ENCODE data around the gene PARPBP.
"Not testable (repeated sequence)": the region's sequence is repeated elsewhere in the genome, so short reads cannot be mapped to it uniquely, and the experiment has no call there.

The PARPBP gene, protein sequence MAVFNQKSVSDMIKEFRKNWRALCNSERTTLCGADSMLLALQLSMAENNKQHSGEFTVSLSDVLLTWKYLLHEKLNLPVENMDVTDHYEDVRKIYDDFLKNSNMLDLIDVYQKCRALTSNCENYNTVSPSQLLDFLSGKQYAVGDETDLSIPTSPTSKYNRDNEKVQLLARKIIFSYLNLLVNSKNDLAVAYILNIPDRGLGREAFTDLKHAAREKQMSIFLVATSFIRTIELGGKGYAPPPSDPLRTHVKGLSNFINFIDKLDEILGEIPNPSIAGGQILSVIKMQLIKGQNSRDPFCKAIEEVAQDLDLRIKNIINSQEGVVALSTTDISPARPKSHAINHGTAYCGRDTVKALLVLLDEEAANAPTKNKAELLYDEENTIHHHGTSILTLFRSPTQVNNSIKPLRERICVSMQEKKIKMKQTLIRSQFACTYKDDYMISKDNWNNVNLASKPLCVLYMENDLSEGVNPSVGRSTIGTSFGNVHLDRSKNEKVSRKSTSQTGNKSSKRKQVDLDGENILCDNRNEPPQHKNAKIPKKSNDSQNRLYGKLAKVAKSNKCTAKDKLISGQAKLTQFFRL

DNA sequence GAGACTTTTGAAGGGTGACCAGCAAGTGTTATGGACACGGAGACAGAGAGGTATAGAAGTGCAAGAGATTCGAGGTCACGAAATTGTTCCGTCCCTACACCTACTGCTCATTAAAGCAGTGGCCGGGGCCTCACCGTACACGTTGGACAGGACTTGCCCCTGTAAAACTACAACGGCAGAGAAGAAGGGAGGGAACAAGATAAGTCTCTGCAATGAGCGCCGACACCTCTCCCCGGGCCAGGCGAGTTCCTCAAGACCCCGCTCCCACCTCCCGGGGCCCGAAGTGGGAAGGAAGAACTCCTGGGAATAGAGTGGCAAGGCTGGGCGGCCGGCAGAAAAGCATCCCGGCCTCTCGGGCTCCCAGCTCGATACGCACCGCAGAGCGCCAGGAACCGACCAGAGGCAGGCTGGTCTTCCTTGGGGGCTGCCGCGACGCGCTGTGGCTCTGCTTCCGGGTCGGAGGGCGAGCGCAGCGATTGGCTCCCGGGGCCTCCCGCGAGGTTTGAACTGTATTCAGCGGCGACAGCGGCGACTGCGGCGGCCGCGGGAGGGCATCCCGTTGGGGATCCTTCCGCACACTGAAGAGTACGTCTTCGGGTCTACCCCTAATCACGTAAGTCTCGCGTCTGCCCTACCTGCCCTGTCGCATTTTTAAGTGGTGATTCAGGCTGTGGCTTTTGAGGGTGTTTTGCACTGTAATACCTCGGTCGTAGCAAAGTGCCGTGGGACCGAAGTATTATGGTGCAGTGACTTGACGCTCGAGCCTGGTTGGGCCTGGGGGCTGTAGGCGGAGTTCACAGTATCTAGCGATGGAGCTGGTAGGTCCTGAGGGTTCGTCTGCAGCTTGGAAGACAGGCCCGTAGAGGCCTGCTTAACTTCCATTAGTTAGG lies at the start of gene PARPBP, which contains the start of gene NUP37:
TSS of gene PARPBP (plus strand) at position 510 of the 890 bp plus-strand sequence. CDS start 3,706 bp downstream, outside the sequence.
TSS of gene NUP37 (minus strand) at position 441 of the 890 bp plus-strand sequence. CDS start 1,596 bp downstream, outside the sequence.
- DNase-seq, result peak; percentile 23 to 92 (median 82)

DNA sequence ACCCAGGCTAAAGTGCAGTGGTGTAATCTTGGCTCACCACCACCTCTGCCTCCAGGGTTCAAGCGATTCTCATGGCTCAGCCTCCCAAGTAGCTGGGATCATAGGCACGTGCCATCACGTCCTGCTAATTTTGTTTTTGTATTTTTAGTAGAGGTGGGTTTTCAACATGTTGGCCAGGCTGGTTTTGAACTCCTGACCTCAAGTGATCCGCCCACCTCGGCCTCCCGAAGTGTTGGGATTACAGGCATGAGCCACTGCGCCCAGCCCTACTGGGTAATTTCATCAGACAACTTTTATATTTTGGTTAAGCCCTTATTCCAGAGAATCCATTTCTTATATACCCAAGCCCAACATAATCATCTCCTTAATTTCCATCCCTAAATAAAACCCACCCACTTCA lies 47.9 kb upstream of the PARPBP start:
- not testable (repeated sequence) for DNase-seq

DNA sequence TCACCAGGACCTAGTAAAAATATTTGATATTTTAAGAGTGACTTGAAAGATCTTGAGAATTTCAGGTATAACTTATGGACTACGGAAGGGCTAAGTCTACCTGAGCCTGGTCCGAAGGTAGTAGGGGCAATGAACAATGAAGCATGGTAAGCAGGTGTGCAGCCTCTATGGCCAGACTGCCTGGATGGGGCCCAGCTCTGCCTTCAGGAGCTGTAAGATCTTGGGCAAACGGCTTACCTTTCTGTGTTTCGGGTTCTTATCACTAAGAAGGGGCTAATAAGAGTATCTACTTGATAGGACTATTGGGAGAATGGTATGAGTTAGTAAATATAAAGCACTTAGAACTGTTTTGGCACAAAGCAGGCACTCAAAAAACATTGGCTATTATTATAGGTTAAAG lies 39.1 kb upstream of the PARPBP start:
- DNase-seq, result no peak

DNA sequence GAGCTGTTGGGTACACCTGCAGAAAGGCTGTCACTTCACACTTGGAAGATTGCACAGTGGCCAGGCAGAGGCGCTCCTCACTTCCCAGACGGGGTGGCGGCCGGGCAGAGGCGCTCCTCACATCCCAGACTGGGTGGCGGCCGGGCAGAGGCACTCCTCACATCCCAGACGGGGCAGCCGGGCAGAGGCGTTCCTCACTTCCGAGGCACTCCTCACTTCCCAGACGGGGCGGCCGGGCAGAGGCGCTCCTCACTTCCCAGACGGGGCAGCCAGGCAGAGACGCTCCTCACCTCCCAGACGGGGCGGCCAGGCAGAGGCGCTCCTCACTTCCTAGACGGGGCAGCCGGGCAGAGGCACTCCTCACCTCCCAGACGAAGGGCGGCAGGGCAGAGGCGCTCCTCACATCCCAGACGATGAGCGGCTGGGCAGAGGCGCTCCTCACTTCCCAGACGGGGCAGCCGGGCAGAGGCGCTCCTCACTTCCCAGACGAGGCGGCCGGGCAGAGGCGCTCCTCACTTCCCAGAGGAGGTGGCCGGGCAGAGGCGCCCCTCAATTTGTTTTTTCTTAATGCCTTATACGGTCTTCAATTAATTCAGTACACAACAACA lies 30.7 kb upstream of the PARPBP start:
- not testable (repeated sequence) for DNase-seq

DNA sequence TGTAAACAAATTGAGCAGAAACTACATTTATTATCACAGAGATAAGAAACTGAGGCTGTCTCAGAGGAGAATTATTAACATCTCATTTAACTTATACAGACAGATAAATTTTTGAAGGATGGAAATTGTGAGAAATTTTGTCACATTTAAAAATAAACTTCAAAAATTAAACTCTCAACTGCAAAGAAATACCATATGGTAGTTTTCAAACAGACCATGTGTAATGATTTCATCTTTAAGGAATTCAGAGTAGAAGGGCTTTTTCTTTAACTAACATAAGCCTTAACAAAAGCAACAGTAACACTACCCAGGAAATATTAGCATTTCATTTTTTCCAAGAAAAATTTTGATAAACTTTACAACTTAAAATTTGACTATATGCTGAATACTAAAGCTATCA lies 26.7 kb upstream of the PARPBP start:
- no peak for DNase-seq

DNA sequence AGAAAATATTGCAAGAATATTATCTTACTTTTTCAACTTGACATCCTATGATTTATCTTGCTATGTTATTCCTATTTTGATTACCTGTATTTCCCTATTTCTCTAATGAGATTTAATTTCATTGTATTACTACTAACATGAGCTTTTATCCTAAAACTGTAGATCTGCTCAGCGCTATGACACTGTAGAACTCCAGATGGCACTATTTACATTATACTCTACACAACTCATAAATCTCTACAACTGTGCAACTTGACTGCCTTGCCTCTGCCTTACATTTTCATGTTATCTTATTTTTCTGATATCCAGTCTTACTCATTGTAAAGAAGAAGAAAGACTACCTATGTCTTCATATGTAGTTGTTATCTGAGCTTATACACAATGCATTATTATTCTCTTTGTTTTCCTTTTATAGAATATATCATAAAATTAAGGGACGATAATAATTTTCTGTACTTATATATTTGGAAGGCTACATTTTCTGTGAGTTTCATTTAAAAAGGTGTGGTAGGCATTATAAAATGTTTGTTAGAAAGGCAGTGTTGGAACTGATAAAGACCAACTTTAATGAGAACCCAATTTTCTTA lies 24.2 kb upstream of the PARPBP start:
- DNase-seq, result no peak

DNA sequence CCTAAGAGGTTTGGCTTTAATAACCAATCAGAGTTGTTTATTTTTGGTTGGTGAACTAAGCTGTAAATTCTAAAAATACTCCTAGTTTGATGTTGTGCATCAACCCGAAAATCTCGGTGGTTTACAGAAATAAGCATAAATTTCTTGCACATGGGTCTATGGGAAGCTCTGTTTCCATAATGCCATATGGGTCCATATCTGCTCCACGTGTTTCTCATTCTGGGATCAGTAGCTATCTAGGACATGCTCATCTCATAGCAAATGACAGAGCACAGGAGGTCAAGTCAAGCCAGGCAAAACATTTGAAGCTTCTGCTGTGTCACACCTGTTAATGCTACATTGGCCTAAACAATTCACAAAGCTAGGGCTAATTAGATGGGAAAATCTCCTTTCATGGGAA lies 23.1 kb upstream of the PARPBP start:
- DNase-seq, result no peak

DNA sequence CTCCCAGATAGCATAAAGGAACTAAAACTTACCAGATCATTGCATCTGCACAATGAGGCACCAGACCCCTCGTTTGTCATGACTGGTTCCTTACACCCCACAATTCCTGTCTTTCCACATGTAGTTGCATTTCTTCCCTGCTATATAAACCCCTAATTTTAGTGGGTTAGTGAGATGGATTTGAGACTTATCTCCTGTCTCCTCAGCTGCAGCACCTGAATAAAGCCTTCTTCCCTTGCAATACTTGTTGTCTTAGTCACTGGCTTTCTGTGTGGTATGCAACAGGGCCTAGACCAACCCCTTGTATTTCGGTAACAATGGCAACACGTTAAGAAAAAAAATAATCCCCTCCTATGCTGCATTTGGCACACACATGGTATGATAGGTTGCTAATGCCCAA lies 13.1 kb upstream of the PARPBP start:
- DNase-seq, result no peak

DNA sequence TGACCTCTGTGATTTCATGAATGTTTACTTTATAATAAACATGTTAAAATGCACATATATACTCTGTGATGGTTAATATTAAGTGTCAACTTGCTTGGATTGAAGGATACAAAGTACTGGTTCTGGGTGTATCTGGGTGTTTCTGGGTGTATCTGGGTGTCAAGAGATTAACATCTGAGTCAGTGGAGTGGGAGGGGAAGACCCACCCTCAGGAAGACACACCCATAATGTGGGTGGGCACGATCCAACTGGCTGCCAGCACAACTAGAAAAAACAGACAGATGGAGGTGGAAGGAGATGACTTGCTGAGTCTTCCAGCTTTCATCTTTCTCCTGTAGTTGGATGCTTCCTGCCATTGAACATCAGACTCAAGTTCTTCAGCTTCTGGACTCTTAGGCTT lies 12.0 kb upstream of the PARPBP start:
- no peak for DNase-seq

DNA sequence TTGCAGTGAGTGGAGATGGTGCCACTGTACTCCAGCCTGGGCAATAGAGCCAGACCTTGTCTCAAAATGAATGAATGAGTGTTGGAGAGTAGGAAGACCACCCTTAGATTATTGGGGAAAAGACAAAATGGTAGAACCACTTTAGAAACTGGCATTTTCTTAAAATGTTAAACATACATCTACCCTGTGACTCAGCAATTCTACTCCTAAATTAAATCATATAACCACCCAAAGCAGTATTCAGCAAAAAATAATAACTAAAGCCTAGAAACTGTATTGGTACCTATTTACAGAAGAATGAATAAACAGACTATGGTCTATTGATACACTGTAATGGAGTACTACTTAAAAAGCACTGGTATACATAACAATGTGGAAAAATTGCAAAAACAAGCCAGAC lies 9.2 kb upstream of the PARPBP start:
- DNase-seq, result no peak

DNA sequence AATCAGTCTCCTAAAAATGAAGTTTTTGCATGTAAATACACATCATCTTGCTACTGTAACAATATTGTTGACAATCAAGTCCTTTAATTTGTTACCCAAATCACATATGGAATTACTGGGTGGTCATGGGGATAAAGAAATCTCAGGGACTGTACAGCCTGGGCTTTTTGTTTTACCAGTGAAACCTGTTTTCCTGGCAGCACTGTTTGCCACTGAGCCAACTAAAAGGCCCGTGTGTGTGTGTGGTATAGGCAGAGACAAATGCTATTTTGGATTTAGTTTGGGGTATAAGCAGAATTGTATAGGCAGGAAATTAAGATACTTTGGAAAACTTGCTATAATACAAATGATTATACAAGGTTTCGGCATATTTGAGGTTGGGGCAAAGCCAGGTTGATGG lies 5.8 kb upstream of the PARPBP start:
- DNase-seq, result no peak

DNA sequence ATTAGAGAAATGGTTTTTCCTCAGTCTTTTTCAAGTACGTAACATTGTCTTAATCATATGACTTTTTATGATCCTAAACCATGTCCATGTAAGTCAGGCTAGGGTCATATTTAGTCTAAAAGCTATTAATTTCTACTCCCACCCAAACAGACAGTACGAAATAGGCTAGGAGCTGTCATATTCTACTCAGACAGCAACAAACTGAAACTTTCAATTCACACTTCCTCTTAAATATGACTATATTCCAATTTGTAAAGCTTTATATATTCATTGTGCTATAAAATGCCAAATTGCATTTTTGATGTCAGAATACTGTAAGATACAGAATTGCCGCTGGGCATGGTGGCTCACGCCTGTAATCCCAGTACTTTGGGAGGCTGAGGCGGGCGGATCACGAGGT lies 3.6 kb upstream of the PARPBP start:
- no peak for DNase-seq

DNA sequence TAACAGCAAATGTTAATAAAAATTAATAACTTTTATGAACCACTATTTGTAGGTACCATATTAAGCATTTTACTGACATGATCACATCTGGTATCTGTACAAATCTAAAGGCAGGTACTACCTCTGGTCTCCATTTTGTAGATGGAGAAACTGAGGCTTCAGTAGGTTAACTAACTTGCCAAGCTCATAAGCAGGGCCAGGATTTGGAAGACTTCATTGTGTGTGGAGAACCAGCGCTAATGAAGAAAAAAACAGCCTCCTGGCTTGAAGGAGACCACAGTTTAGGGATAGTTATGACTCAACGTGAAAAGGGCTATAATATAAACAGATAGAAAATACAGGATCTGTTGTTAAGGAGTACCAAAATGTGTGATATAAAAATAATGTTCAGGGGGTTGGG lies 1.1 kb upstream of the PARPBP start:
- no peak for DNase-seq

DNA sequence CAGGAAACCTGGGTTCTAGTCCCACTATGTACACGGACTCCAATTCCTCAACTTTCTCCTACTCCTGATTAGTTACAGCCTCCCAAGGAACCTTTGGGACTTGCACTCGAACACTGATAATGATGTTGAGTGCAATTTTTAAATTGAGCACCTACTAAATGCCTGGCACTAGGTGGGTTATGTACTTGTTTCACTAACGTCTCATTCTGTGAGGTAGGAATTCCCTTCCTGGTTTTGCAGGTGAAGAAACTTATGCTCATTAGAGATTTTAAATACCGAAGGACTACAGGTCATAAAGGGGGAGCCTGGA lies 536 bp downstream of the PARPBP start:
- no peak for DNase-seq

DNA sequence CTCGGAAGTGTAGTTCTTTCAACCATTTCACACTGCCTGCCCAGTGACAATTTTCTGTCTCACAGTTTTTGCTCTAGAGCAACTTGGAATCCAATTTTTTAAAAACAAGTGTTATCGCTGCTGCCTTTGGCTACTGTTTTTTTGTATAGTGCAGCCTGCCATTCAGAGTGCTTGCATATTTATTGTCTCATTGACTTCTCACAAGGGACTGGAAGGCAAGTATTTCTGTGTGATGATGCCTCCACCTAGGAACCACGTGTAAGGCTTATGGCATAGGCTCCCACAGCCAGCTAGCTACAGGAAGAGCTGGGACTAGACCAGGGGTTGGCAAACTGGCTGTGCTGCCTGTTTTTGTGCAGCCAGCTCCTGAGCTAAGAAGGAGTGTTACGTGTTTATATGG lies 903 bp downstream of the PARPBP start:
- no peak for DNase-seq

DNA sequence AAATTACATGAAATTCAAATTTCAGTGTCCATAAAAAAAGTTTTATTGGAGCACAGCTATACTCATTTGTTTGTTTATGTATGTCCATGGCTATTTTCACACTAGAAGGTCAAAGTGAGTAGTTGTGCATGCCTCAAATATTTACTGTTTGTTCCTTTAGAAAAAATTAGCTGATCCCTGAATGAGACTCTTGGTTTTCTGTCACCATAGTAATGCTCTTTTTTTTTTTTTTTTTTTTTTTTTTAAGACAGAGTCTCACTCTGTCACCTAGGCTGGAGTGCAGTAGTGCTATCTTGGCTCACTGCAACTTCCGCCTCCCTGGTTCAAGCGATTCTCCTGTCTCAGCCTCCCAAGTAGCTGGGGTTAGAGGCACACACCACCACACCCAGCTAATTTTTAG lies 1.3 kb downstream of the PARPBP start:
- DNase-seq, result not testable (repeated sequence)

DNA sequence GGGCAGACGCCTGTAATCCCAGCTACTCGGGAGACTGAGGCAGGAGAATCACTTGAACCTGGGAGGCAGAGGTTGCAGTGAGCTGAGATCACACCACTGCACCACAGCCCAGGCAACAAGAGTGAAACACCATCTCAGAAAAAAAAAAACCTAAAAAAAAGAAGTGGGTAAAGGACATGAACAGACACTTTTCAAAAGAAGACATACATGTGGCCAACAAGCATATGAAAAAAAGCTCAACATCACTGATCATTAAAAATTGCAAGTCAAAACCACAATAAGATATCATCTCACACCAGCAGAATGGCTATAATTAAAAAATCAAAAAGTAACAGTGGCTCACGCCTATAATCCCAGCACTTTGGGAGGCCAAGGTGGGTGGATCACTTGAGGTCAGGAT lies 10.7 kb downstream of the PARPBP start:
- not testable (repeated sequence) for DNase-seq

DNA sequence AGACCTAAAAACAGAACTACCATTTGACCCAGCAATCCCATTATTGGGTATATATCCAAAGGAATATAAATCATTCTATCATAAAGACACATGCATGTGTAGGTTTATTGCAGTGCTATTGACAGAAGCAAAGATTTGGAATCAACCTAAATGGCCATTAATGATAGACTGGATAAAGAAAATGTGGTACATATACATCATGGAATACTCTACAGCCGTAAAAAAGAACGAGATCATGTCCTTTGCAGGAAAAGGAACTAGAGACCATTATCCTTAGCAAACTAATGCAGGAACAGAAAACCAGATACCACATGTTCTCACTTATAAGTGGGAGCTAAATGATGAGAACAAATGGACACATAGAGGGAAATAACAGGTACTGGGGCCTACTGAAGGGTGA lies 11.5 kb downstream of the PARPBP start:
- DNase-seq, result not testable (repeated sequence)

DNA sequence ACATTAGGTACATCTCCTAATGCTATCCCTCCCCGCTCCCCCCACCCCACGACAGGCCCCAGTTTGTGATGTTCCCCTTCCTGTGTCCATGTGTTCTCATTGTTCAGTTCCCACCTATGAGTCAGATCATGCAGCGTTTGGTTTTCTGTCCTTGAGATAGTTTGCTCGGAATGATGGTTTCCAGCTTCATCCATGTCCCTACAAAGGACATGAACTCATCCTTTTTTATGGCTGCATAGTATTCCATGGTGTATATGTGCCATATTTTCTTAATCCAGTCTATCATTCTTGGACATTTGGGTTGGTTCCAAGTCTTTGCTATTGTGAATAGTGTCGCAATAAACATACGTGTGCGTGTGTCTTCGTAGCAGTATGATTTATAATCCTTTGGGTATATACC lies 17.6 kb downstream of the PARPBP start:
- not testable (repeated sequence) for DNase-seq

DNA sequence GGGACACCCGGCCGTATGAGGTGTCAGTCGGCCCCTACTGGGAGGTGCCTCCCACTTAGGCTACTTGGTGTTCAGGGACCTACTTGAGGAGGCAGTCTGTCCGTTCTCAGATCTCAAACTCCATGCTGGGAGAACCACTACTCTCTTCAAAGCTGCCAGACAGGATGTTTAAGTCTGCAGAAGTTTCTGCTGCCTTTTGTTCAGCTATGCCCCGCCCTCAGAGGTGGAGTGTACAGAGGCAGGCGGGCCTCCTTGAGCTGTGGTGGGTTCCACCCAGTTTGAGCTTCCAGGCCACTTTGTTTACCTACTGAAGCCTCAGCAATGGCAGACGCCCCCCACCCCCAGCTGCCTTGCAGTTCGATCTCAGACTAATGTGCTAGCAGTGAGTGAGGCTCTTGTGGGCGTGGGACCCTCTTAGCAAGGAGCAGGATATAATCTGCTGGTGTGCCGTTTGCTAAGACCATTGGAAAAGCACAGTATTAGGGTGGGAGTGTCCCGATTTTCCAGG lies 22.9 kb downstream of the PARPBP start:
- not testable (repeated sequence) for DNase-seq

DNA sequence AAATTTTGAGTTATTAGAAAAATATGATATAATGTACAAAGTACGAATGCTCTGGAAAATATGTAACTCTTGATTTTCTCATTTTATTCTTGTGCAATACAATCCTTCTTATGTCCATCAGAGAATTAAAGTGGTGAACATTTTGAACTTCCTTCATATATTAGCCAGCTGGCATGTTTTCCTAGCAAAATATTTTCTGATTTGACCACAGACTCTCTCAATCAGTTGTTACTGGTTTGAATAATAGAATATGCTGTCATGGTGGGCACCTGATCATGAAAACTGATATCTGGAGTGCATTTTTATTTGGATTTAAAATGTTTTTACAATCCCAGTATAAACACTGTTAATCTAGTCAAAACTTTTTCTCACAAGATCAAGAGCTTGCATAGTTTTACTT lies 24.2 kb downstream of the PARPBP start:
- no peak for DNase-seq

Data from amygdala (tissue), 56 donors.